GM19099 (cell line): Measurements from ENCODE around the gene FKBP10.

Source experiments
- POLR2A ChIP-seq: IDR thresholded peaks from 3 replicates; pipeline ENCODE4 v1.6.1; 2011; ENCODE audit warnings: low read depth; ENCODE audit not compliant: insufficient read length; ENCODE audit errors: extremely low read depth

FKBP10 gene, protein sequence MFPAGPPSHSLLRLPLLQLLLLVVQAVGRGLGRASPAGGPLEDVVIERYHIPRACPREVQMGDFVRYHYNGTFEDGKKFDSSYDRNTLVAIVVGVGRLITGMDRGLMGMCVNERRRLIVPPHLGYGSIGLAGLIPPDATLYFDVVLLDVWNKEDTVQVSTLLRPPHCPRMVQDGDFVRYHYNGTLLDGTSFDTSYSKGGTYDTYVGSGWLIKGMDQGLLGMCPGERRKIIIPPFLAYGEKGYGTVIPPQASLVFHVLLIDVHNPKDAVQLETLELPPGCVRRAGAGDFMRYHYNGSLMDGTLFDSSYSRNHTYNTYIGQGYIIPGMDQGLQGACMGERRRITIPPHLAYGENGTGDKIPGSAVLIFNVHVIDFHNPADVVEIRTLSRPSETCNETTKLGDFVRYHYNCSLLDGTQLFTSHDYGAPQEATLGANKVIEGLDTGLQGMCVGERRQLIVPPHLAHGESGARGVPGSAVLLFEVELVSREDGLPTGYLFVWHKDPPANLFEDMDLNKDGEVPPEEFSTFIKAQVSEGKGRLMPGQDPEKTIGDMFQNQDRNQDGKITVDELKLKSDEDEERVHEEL

GRCh38 chr17:41812381-41813151 lies at the start of gene FKBP10:
TSS of gene FKBP10 (plus strand) at chr17:41813004. CDS start at chr17:41813035, 31 bp downstream.
- no peak for TF ChIP-seq POLR2A

DNA sequence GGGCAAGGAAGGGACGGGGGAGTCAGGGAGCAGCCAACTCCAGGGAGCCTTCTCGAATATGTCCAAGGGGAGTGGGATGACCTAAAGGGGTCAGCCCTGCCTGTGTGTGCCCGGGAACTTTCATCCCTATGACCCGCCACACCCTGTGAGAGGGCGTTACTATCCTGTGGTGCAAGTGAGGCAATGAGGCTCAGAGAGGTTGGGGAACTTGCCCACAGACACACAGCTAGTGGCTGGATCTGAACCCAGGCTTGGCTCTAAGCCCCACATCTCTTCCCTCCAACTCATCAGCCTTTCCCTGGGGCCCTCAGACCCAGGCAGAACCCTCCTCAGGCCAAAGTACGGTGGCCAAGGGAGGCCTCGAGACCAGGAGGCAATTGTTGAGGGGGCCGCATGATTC lies 49.5 kb upstream of the FKBP10 start:
- TF ChIP-seq POLR2A = no peak

DNA sequence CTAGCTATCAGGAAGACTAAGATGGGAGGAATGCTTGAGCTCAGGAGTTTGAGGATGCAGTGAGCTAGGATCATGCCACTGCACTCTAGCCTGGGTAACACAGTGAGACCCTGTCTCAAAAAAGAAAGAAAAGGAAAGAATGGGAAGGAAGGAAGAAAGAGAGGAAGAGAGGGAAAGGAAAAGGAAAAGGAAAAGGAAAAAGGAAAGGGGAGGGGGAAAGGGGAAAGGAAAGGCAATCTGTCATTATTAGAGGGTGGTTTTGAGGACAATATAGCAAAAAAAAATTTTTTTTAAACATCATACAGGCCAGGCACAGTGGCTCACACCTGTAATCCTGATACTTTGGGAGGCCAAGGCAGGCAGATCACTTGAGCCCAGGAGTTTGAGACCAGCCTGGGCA lies 46.7 kb upstream of the FKBP10 start:
- no peak for TF ChIP-seq POLR2A

DNA sequence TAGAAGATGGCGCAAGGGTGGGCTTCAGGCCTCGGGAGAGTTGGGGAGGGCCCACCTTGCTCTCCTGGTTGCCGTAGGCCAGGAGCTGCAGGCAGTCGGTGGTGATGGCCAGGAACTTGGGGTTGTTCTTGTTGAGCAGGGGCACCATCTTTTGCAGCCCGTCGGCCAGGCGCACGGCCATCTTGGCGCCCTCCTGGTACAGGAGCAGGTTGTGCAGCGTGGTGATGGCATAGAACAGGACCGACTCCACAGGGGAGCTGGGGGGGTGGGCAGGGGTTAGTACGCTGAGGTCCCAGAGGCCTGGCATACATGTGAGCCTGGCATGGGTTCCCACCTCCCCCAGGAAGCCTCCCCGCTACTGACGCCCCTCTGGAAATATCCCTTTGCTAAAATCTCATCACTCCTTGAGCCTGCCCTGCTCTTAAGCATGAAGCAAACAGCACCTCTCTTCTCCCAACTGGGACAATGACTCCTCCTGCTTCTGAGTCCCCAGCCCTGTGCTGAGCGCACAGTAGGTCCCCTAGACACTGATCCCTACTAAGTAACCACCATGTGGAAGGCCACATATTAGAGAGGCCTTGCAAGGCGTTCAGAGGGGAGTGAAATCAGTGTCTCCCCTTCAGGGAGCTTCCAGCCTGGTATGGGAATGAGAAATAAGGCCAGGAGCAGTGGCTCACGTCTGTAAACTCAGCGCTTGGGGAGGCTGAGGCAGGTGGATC lies 45.3 kb upstream of the FKBP10 start:
- TF ChIP-seq POLR2A = no peak

GRCh38 chr17:41768682-41769288 lies 44.0 kb upstream of the FKBP10 start:
- no peak for TF ChIP-seq POLR2A

- TF ChIP-seq POLR2A = no peak
Measured at GRCh38 chr17:41769346-41769862, 43.4 kb upstream of the FKBP10 start.

DNA sequence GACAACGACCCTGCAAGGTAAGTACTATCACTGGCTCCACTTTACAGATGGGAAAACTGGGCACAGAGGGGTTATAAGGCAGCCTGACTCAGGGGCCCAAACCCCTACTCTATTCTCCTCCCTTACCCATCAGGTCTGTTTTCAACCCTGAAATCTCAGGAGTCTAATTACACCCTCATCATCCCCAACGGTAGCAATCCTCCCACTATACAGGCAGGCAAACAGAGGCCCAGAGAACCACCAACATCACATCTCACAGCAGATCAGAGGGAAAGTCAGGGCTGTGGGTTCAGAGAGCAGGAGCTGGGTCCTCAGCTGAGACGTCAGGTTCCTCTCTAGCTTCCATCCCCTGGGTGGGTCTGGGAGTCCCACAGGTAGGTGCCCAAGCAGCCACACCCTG lies 42.8 kb upstream of the FKBP10 start:
- no peak for TF ChIP-seq POLR2A

DNA sequence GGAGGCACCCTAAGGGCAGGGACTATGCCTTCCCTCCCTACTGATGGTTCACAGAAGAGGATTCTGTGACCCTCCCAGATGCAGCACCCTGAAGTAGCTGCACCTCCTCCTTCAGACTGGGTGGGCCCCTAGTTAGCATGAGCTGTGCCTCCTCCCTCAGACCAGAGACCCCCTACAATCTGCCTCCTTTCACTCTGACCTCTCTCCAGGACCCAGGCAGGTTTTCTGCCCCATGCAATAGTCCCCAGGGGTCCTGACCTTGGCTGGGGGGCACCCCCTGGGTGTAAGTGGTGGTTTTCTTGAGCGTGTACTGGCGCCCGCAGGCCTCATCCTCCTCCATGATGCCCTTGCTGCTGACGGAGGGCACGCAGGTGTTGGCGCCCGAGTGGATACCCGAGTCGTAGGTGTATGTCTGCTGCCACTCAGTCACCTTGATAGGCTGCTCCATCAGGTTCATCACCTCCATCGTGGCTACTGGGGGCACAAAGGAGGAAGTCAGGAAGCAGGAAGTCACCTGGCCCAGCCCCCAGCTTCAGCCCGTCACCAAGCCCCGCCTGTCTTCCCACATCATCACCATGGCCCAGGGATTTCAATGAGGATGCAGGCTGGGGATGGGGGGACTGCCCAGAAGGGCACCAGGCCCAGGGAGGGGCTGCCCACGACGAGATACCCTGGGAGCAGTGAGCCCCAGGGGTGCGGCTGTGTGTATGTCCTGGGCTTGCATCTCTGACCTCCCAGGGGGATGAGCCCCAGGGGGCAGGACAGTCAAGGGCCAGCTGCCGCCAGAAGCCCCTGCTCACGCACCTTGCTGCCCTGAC lies 41.2 kb upstream of the FKBP10 start:
- TF ChIP-seq POLR2A = peak; percentile 21

DNA sequence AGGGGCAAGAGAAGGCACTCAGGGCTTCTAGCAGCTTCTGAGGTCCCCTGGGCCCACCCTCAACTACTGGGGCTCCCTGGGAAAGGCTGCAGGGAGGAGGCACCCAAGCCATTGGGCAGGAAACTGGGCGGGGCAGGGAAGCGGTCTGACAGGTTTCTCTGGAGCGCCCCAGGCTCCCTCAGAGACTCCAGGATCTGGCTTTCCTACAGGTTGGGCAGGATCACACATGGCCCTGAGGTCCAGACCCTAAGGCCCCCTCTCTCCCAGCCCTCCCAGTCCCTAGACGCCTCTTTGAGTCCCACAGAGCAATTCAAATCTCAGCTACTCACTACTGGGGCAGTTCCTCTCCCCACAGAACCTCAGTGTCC lies 40.6 kb upstream of the FKBP10 start:
- no peak for TF ChIP-seq POLR2A

DNA sequence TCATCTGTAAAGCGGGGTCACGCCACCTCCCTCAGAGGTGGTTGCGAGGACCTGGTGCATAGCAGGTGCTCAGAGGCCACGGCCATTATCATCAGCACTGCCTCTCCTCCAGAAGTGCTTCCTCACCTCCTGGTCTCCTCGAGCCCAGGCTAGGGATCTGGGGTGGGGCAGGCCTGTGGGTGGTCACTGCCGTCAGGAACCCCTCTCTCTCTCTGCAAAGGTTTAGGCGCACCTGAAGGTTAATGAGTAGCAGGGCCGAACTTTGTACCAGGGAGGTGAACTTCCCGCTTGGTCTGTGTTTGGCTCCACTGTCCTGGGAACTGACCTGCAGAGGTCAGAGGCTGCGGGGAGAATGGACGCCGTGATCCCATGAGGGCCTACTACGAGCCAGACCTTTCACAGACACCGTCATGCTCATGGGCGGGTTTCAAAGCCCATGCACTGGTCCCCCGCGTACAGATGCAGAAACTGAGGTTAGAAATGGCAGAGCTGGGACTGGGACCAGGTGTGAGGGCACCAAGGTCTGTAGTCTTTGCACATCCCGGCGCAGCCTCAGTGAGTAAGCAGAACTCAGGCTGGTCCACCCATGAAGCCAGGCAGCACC lies 40.1 kb upstream of the FKBP10 start:
- no peak for TF ChIP-seq POLR2A

GRCh38 chr17:41773190-41773588 lies 39.6 kb upstream of the FKBP10 start:
- no peak for TF ChIP-seq POLR2A

GRCh38 chr17:41773731-41774193 lies 39.0 kb upstream of the FKBP10 start:
- no peak for TF ChIP-seq POLR2A
